OCI-LY1 (cell line): Measurements from ENCODE around the gene C9orf72.

Experiments used
- H2AFZ ChIP-seq: fragments of 200-600 bp; sonication (generic), shearing (Covaris generic); 2 replicates; pipeline ENCODE4 v1.6.0; 2014; ENCODE audit warnings: antibody characterized with exemption, mild to moderate bottlenecking, low read length
- H3F3A ChIP-seq: fragments of 200-600 bp; sonication (generic), shearing (Covaris generic); 2 replicates; pipeline ENCODE4 v1.6.0; 2014; ENCODE audit warnings: mild to moderate bottlenecking, antibody characterized with exemption, low read length, moderate library complexity; ENCODE audit not compliant: insufficient read depth
- H3K27ac ChIP-seq: fragments of 200-600 bp; sonication (generic); 2 replicates; pipeline ENCODE4 v1.5.1; 2014; ENCODE audit warnings: low read length, mixed run types, mild to moderate bottlenecking, low read depth; ENCODE audit not compliant: poor library complexity, severe bottlenecking
- H3K27me3 ChIP-seq: fragments of 200-600 bp; sonication (generic); 2 replicates; pipeline ENCODE4 v1.6.0; 2014; ENCODE audit warnings: antibody characterized with exemption, mild to moderate bottlenecking, low read length, moderate library complexity; ENCODE audit not compliant: insufficient read depth
- H3K36me3 ChIP-seq: fragments of 200-600 bp; sonication (generic); 2 replicates; pipeline ENCODE4 v1.6.1; 2014; ENCODE audit warnings: mild to moderate bottlenecking, antibody characterized with exemption, low read length, moderate library complexity, mixed read lengths; ENCODE audit not compliant: insufficient read depth
- H3K4me1 ChIP-seq: fragments of 200-600 bp; sonication (generic); 2 replicates; pipeline ENCODE4 v1.5.1; 2014; ENCODE audit warnings: mild to moderate bottlenecking, low read length, moderate library complexity; ENCODE audit not compliant: insufficient read depth, severe bottlenecking
- H3K4me2 ChIP-seq: fragments of 200-600 bp; sonication (generic), shearing (Covaris generic); 2 replicates; pipeline ENCODE4 v1.6.1; 2014; ENCODE audit warnings: low read length
- H3K4me3 ChIP-seq: fragments of 200-600 bp; sonication (generic); 2 replicates; pipeline ENCODE4 v1.5.1; 2014; ENCODE audit warnings: low read length, low read depth, mild to moderate bottlenecking, mixed read lengths; ENCODE audit not compliant: poor library complexity, severe bottlenecking
- H3K79me2 ChIP-seq: fragments of 200-600 bp; shearing (Covaris generic); 2 replicates; pipeline ENCODE4 v1.6.1; 2016; ENCODE audit warnings: mixed run types, low read length, mixed read lengths; ENCODE audit not compliant: insufficient read depth
- H3K9ac ChIP-seq: fragments of 200-600 bp; sonication (generic), shearing (Covaris generic); 2 replicates; pipeline ENCODE4 v1.6.1; 2014; ENCODE audit warnings: mild to moderate bottlenecking, low read length, mixed read lengths
- H3K9me2 ChIP-seq: fragments of 200-600 bp; sonication (generic), shearing (Covaris generic); 2 replicates; pipeline ENCODE4 v1.6.1; 2014; ENCODE audit warnings: low read depth, mild to moderate bottlenecking, low read length, mixed read lengths
- H3K9me3 ChIP-seq: fragments of 200-600 bp; shearing (Covaris generic); 2 replicates; pipeline ENCODE4 v1.6.1; 2014; ENCODE audit warnings: low read length, mixed read lengths
- H4K20me1 ChIP-seq: fragments of 200-600 bp; sonication (generic), shearing (Covaris generic); 2 replicates; pipeline ENCODE4 v1.6.0; 2016; ENCODE audit warnings: mild to moderate bottlenecking, low read length; ENCODE audit not compliant: insufficient read depth
- EZH2 ChIP-seq: fragments of 200-600 bp; sonication (generic), shearing (Covaris generic); IDR thresholded peaks from 2 replicates; pipeline ENCODE4 v1.8.0; 2017; ENCODE audit warnings: borderline replicate concordance, mixed run types, mild to moderate bottlenecking, antibody characterized with exemption, low read length, moderate library complexity, mixed read lengths
- TF ChIP-seq, protein P1 (sequence below): fragments of 200-600 bp; sonication (generic), shearing (Covaris generic); IDR thresholded peaks from 2 replicates; pipeline ENCODE4 v1.5.1; 2017; ENCODE audit warnings: mild to moderate bottlenecking, antibody characterized with exemption, low read length, moderate library complexity, mixed read lengths

The C9orf72 gene

DNA sequence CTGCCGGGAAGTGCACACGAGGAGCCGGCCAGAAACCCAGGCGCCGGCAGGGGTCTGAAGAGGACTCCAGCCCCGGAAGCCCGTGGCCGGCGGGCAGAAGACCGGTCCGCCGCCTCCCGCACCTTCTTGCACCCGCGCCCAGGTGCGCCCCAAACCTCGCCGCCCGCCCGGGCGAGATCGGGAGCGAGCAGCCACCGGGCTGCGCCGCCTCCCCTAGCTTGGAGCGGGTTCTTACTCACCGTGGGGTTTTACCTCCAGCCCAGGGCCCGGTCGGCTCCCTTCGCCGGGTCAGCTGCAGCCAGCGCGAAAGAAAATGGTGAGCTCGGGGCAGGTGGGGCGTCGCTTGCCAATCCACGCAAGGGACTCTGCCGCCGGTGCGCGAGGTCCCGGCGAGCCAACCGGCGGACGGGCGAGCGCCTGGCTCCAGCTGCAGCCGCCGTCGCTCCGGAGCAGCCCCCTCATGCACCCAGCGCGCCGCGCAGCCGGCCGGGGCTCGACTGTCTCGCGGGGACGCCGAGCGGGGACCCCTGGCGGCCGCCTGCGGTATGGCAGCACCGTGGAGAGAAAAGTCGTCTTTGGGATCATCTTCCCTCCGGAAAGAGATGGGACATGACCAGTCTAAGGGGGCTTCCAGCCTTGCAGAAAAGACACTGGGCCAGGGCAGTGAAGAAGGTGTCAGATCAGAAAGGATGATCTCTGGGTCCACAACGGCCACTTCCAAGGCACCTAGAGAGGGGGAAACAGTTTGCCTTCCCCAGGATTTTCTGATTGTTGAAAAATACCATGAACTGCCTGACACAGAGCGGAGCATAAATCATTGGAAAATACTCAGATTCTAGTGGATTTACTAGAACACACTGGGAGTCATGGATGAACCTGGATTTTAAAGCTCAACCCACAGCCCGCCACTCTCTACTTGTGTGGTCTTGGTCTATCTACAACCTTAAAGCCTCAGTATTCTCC lies 43.7 kb downstream of the C9orf72 start, which contains the start of gene MOB3B:
Gene MOB3B, minus strand, starts transcription at position 499 of the 963 bp plus-strand sequence. CDS start 74,264 bp downstream, outside the sequence.
- H3K9ac ChIP-seq = peak within 1 kb of the TSS; percentile 64
- peak within 1 kb of the TSS; percentile 72 for H3K4me3 ChIP-seq
- H3K4me1 ChIP-seq = peaks cover 9% of the 10 kb centered on the region
- H3K36me3 ChIP-seq = no peaks in the 10 kb centered on the region
- H3K27me3 ChIP-seq = no peaks in the 10 kb centered on the region
- no peaks in the 10 kb centered on the region for H4K20me1 ChIP-seq
- no peaks in the 10 kb centered on the region for H3F3A ChIP-seq
- TF ChIP-seq EZH2 = no peak
- TF ChIP-seq, protein P1, sequence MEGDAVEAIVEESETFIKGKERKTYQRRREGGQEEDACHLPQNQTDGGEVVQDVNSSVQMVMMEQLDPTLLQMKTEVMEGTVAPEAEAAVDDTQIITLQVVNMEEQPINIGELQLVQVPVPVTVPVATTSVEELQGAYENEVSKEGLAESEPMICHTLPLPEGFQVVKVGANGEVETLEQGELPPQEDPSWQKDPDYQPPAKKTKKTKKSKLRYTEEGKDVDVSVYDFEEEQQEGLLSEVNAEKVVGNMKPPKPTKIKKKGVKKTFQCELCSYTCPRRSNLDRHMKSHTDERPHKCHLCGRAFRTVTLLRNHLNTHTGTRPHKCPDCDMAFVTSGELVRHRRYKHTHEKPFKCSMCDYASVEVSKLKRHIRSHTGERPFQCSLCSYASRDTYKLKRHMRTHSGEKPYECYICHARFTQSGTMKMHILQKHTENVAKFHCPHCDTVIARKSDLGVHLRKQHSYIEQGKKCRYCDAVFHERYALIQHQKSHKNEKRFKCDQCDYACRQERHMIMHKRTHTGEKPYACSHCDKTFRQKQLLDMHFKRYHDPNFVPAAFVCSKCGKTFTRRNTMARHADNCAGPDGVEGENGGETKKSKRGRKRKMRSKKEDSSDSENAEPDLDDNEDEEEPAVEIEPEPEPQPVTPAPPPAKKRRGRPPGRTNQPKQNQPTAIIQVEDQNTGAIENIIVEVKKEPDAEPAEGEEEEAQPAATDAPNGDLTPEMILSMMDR = peak; percentile 77
- no peaks in the 10 kb centered on the region for H3K9me3 ChIP-seq
- no peaks in the 10 kb centered on the region for H3K79me2 ChIP-seq
- peak within 1 kb of the TSS; percentile 96 for H3K4me2 ChIP-seq
- H2AFZ ChIP-seq = peak within 1 kb of the TSS; percentile 69; the same call in 1 of the 2 replicates
- H3K27ac ChIP-seq = no peak within 1 kb of the TSS
- no peaks in the 10 kb centered on the region for H3K9me2 ChIP-seq

DNA sequence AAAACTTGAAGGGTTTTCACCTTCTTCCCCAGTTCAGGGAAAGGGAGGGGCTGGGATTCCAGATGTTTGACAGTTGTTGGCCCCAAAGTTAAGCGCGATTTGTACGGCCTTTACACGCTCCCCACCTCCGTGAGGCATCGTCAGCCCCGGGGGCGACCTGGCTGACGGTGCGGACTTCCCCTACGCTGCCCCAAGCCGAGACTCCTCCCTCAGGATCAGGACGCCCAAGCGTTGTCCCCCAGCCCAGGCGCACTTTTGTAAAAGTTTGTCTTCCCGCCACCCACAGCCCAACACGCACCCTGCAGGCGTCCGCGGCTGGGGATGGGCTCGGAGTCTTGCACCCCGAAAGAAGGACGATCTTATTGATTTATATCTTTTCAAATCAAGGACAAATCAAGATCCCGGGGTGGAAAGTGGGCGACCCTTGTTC lies 44.4 kb downstream of the C9orf72 start:
- H3K9me3 ChIP-seq = no peaks in the 10 kb centered on the region
- no peaks in the 10 kb centered on the region for H3F3A ChIP-seq
- TF ChIP-seq, protein P1 = no peak
- no peak for TF ChIP-seq EZH2
- no peaks in the 10 kb centered on the region for H3K27me3 ChIP-seq
- H3K79me2 ChIP-seq = no peaks in the 10 kb centered on the region
- peak overlapping the region; percentile 64 for H3K9ac ChIP-seq
- H4K20me1 ChIP-seq = no peaks in the 10 kb centered on the region
- H3K27ac ChIP-seq = no peak overlapping the region
- H3K4me1 ChIP-seq = peaks cover 9% of the 10 kb centered on the region
- peak overlapping the region; percentile 72 for H3K4me3 ChIP-seq
- H2AFZ ChIP-seq = peak overlapping the region; percentile 69; the same call in 1 of the 2 replicates
- peak overlapping the region; percentile 96 for H3K4me2 ChIP-seq
- no peaks in the 10 kb centered on the region for H3K36me3 ChIP-seq
- no peaks in the 10 kb centered on the region for H3K9me2 ChIP-seq

DNA sequence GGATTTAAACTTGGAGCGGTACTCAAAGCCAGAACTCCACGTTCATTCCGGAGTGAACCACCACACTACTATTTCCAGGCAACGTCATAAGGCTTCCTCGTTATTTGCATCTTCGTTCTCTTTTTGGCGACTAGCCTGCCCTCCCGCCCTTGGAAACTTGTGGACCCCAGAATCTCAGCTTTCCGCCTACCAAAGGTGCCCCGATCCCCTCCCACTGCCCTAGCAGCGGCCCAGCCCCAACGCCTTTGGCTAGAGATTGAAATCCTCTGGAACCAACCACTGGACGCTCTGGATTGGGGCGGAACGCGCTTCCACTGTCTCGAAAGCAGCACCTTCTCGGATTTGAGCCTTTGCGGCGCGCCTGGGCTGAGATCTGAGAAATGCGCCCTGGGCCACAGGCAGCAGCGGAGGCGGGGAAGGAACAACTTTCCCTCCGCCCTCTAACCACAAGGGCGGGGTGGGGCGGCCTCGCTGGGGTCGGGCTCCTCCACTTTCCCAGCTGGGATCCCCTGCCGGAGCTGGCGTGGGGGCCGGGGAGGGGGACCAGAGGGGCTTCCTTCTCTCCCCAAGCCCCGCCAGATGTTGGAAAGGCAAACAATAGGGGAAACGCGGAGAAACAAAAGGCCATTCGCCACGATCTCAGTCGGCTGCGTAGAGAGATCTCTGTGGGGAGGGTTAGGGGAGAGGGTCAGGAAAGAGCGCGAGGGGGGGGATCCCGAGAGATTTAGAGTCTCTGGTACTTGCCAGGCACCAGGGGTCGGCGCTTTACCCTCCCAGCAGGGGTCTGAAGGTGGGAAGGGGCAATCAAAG lies 45.0 kb downstream of the C9orf72 start:
- Histone ChIP-seq H3K36me3 (no peaks in the 10 kb centered on the region), H3K4me3 (peak overlapping the region; percentile 72), H3K79me2 (no peaks in the 10 kb centered on the region), H4K20me1 (no peaks in the 10 kb centered on the region), H3K4me2 (peak overlapping the region; percentile 96), H2AFZ (no peak overlapping the region), H3K4me1 (peaks cover 9% of the 10 kb centered on the region), H3K27ac (no peak overlapping the region), H3K27me3 (no peaks in the 10 kb centered on the region), H3F3A (no peaks in the 10 kb centered on the region), H3K9me2 (no peaks in the 10 kb centered on the region), H3K9me3 (no peaks in the 10 kb centered on the region), H3K9ac (no peak overlapping the region)
- TF ChIP-seq, protein P1 = no peak
- TF ChIP-seq EZH2 = no peak
